Stimulated activated CD8-positive, alpha-beta memory T cell treated with anti-CD3 and anti-CD28 coated beads, Interleukin-15, amount 100 ng/mL, for 4 hours (primary cell): ENCODE measurements around the gene MLYCD.

Experiments
- DNase-seq, 2 donors: peaks; one replicate each; pipeline ENCODE4 v3.0.0-alpha.2; 2020; ENCODE audit warnings: low read depth in 2 of 2

The MLYCD gene

GRCh38 chr16:83925957-83926725, 27.2 kb downstream of the MLYCD start:
- no peak for DNase-seq

GRCh38 chr16:83926726-83927397, 27.9 kb downstream of the MLYCD start:
- no peak for DNase-seq

- DNase-seq, result no peak
These were observed 29.6 kb downstream of the MLYCD start for GRCh38 chr16:83928341-83929055.

GRCh38 chr16:83929811-83930555, 31.1 kb downstream of the MLYCD start:
- no peak for DNase-seq

GRCh38 chr16:83930730-83931500, 32.0 kb downstream of the MLYCD start:
- DNase-seq, result no peak

GRCh38 chr16:83931556-83931955, 32.6 kb downstream of the MLYCD start:
- DNase-seq, result no peak

- no peak for DNase-seq
These were observed 33.4 kb downstream of the MLYCD start for GRCh38 chr16:83932304-83932703.

- DNase-seq, result no peak
These were observed 34.2 kb downstream of the MLYCD start for GRCh38 chr16:83932955-83933673.

- DNase-seq, result no peak
These were observed 35.2 kb downstream of the MLYCD start for GRCh38 chr16:83933885-83934683.

- DNase-seq, result no peak
These were observed 35.7 kb downstream of the MLYCD start for GRCh38 chr16:83934684-83934977.

GRCh38 chr16:83935005-83935857, 36.3 kb downstream of the MLYCD start:
- no peak for DNase-seq

- no peak for DNase-seq
These were observed 36.9 kb downstream of the MLYCD start for GRCh38 chr16:83935858-83936255.

GRCh38 chr16:83936581-83937165, 37.8 kb downstream of the MLYCD start:
- DNase-seq, result no peak

GRCh38 chr16:83937267-83937666, 38.4 kb downstream of the MLYCD start:
- DNase-seq, result no peak

GRCh38 chr16:83937922-83938885, 39.3 kb downstream of the MLYCD start:
- DNase-seq, result no peak

GRCh38 chr16:83939266-83939855, 40.4 kb downstream of the MLYCD start:
- DNase-seq, result no peak

GRCh38 chr16:83940119-83940518, 41.2 kb downstream of the MLYCD start:
- DNase-seq, result no peak
